ENCODE data around the gene TENM4. TPM values are rescaled to one million over a fixed set of nuclear protein-coding genes. Genes with fewer than 3 reads are reported as not detected.

The TENM4 gene
- total and polyA plus RNA-seq, 2 of the 8 experiments (the other 6 are each of a cell fraction or from before 2014, with no cell fraction given), result 3.5 to 7.2 TPM

- TF ChIP-seq BRCA1 (IDR thresholded peaks at IDR 0.05; ENCODE audit: low read depth, low read length), result no peak
- TF ChIP-seq JUN (IDR thresholded peaks at IDR 0.05; ENCODE audit: low read depth, low read length), result no peak
- TF ChIP-seq BCL11A (IDR thresholded peaks at IDR 0.05; ENCODE audit: low read depth in 2 of 2, low read length in 2 of 2), result no peak
- TF ChIP-seq SP2 (IDR thresholded peaks at IDR 0.05; ENCODE audit: low read length), result no peak
- TF ChIP-seq CBX8 (IDR thresholded peaks at IDR 0.05; ENCODE audit: borderline replicate concordance, low read depth, low read length), result no peak
These were observed 270.5 kb downstream of the TENM4 start (continued) for GRCh38 chr11:79170321-79170720.
